Measurements from ENCODE around the gene PMEL. TPM values are rescaled to one million over a fixed set of nuclear protein-coding genes. Genes with fewer than 3 reads are reported as not detected.
A peak's percentile ranks its signal among the peaks of the same experiment; 100 is the strongest.

Gene PMEL
- total RNA-seq, 1 experiment from 2014 or later = 5.8 TPM

DNA sequence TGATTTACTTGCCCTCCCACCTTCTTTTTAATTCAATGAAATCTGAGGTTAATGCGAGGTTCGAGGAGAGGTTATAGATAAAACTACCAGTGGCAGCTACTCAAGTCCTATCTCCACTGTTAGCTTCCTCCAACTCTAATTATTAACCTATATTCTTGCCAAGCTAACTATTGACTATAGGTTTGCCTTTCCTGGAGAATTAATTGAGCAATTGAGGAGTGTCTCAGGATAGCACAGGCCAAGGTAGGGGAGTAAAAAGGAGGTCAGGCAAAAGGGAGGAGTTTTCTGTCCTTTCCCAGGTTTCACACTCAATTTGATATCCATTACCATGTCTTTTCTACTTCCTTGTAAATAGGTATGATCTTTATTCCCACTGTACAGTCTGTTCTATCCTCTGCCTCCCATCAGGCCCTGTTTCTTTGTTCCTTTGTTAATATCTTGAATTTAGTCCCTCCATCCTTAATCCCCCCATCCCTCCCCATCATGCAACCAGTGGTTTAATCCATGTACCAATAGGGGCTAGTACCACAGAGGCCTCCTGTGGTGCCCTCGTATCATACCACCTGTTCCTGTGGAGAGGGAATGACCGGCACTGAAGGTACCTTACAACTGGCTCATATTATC is 27.5 kb upstream of the PMEL start:
- DNase-seq (ENCODE audit: low read depth, low spot score) (no peak), ATAC-seq (no peak)
- Histone ChIP-seq H3K79me2 (ENCODE audit: insufficient read depth, low read length) (no peaks in the 10 kb centered on the region), H4K20me1 (ENCODE audit: insufficient read depth) (no peaks in the 10 kb centered on the region), H3K9ac (ENCODE audit: low read length) (no peak overlapping the region), H3K36me3 (ENCODE audit: control insufficient read depth in 1 of 2, insufficient read depth in 2 of 2, low read length in 2 of 2) (peaks cover 13 to 32% of the 10 kb centered on the region in 2 experiments; a peak in 3 of 4 replicates), H3K4me3 (replicated peaks in 1 of 2; ENCODE audit: low read depth in 1 of 2, low read length in 2 of 2) (no peak overlapping the region), H3K4me1 (ENCODE audit: control insufficient read depth in 1 of 2, insufficient read depth in 2 of 2, low read length in 2 of 2) (peaks cover 8 to 15% of the 10 kb centered on the region in 2 experiments; a peak in 3 of 4 replicates), H3K27me3 (ENCODE audit: insufficient read depth, low read length) (no peaks in the 10 kb centered on the region), H2AFZ (ENCODE audit: low read depth, low read length, poor library complexity, severe bottlenecking) (no peak overlapping the region), H3K9me2 (ENCODE audit: insufficient read depth) (no peaks in the 10 kb centered on the region), H3K4me2 (ENCODE audit: low read length) (no peak overlapping the region), H3K27ac (ENCODE audit: low read depth, low read length) (no peak overlapping the region), H3K9me3 (ENCODE audit: control insufficient read depth in 1 of 2, insufficient read depth in 1 of 2, low read depth in 1 of 2, low read length in 2 of 2) (no peaks in the 10 kb centered on the region)
- BruUV-seq (replicated peaks) = TSS peak; percentile 7
- TF ChIP-seq ZNF274 (IDR thresholded peaks at IDR 0.05; ENCODE audit: low read depth, low read length) (no peak), CTCF (IDR thresholded peaks at IDR 0.05 in 2 of 3, conservative IDR thresholded peaks at IDR 0.05 in 1 of 3; ENCODE audit: borderline replicate concordance in 1 of 3, insufficient read depth in 1 of 3, low read depth in 2 of 3, low read length in 2 of 3) (no peak), RAD21 (IDR thresholded peaks at IDR 0.05; ENCODE audit: low read depth) (no peak), EGR1 (IDR thresholded peaks at IDR 0.05; ENCODE audit: low read depth) (no peak), SIN3A (IDR thresholded peaks at IDR 0.05; ENCODE audit: low read depth) (no peak), YY1 (IDR thresholded peaks at IDR 0.05; ENCODE audit: extremely low read depth, insufficient replicate concordance, low read depth, low read length) (no peak), CEBPB (IDR thresholded peaks at IDR 0.05; ENCODE audit: low read depth) (no peak), CBX3 (IDR thresholded peaks at IDR 0.05; ENCODE audit: low read depth) (no peak), POLR2A (IDR thresholded peaks at IDR 0.05; ENCODE audit: borderline replicate concordance, extremely low read depth, insufficient read depth, insufficient read length) (no peak), SP1 (IDR thresholded peaks at IDR 0.05; ENCODE audit: low read depth) (no peak), JUND (IDR thresholded peaks at IDR 0.05) (no peak), FOSL1 (IDR thresholded peaks at IDR 0.05; ENCODE audit: low read depth) (no peak), POLR2AphosphoS5 (IDR thresholded peaks at IDR 0.05; ENCODE audit: low read depth, low read length) (no peak), ELF1 (IDR thresholded peaks at IDR 0.05; ENCODE audit: borderline replicate concordance, low read depth) (no peak)
- TF ChIP-seq, protein P1, sequence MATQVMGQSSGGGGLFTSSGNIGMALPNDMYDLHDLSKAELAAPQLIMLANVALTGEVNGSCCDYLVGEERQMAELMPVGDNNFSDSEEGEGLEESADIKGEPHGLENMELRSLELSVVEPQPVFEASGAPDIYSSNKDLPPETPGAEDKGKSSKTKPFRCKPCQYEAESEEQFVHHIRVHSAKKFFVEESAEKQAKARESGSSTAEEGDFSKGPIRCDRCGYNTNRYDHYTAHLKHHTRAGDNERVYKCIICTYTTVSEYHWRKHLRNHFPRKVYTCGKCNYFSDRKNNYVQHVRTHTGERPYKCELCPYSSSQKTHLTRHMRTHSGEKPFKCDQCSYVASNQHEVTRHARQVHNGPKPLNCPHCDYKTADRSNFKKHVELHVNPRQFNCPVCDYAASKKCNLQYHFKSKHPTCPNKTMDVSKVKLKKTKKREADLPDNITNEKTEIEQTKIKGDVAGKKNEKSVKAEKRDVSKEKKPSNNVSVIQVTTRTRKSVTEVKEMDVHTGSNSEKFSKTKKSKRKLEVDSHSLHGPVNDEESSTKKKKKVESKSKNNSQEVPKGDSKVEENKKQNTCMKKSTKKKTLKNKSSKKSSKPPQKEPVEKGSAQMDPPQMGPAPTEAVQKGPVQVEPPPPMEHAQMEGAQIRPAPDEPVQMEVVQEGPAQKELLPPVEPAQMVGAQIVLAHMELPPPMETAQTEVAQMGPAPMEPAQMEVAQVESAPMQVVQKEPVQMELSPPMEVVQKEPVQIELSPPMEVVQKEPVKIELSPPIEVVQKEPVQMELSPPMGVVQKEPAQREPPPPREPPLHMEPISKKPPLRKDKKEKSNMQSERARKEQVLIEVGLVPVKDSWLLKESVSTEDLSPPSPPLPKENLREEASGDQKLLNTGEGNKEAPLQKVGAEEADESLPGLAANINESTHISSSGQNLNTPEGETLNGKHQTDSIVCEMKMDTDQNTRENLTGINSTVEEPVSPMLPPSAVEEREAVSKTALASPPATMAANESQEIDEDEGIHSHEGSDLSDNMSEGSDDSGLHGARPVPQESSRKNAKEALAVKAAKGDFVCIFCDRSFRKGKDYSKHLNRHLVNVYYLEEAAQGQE (IDR thresholded peaks at IDR 0.05; ENCODE audit: low read depth) = no peak
- TF ChIP-seq, protein P2, sequence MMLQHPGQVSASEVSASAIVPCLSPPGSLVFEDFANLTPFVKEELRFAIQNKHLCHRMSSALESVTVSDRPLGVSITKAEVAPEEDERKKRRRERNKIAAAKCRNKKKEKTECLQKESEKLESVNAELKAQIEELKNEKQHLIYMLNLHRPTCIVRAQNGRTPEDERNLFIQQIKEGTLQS (IDR thresholded peaks at IDR 0.05) = no peak
- TF ChIP-seq, protein P3, sequence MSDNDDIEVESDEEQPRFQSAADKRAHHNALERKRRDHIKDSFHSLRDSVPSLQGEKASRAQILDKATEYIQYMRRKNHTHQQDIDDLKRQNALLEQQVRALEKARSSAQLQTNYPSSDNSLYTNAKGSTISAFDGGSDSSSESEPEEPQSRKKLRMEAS (IDR thresholded peaks at IDR 0.05) = no peak
- intact Hi-C loops (cut with micrococcal nuclease) = no loop called here
- ChIA-PET CTCF (interaction anchor here (1.2 kb wide), 2 partner anchors 36 to 256 kb away, joined by 3 to 4 read pairs; no protein-coding TSS in a partner anchor), POLR2A (no interaction called here), RAD21 (ENCODE audit: low non-redundant PET in 1 of 2, low total read pairs in 2 of 2, uncharacterized antibody in 2 of 2, unreplicated experiment in 2 of 2) (interaction anchor here in 1 of 2 experiments (0.6 kb wide), 1 partner anchor 13 kb away, joined by 7 read pairs; no protein-coding TSS in a partner anchor)
